ENCODE results near the gene IMMT.
"Not testable (repeated sequence)": the region's sequence is repeated elsewhere in the genome, so short reads cannot be mapped to it uniquely, and the experiment has no call there.

The IMMT gene

DNA sequence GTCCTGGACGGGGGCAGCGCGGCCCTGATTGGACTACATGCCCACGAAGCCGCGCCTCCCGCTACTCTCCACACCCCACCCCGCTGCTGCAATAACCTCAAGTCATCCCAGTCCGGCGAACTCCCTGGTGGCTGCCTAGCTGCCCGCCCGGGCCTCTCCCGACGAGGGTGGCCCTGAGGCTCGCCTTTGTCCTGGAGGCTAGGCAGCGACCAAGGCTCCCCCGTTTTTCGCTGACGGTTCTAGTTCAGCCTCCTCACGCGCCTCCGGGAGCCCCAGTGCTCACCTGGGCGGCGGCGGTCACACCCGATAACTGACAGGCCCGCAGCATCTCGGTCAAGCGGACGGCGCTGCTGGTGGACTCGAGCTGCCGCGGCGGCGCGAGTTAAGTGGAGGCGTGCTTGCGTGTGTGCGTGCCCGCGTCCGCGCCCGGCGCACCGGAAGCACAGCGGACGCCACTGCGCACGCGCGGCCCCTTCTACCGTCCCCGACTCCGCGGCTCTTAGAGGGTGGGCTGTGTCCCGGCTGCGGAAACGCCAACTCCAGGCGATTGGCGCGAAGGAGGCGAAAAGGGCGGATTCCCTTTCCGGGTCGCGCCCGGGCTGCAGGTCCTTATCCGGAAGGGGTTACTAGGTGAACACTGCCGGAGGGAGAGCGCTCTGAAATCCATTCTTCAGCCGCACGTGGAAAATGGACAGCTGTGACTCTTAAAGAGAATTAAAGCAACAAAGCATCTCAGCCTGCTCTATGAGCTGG lies at the start of gene IMMT:
Gene IMMT, minus strand, starts transcription at position 408 of the 753 bp plus-strand sequence. Its CDS starts 80 bp downstream, at position 328.
- no peaks in the 10 kb centered on the region for H3K27me3 Mint-ChIP-seq (ENCODE audit: low read depth)
- H3K27ac Mint-ChIP-seq, result peak within 1 kb of the TSS; percentile 93
- peaks cover 15% of the 10 kb centered on the region for H3K36me3 Mint-ChIP-seq (ENCODE audit: low read depth)
- H3K4me1 Mint-ChIP-seq (ENCODE audit: low read depth), result peaks cover 40% of the 10 kb centered on the region
- H3K9me3 Mint-ChIP-seq, result no peaks in the 10 kb centered on the region
- H3K4me3 Mint-ChIP-seq, result peak within 1 kb of the TSS; percentile 97

DNA sequence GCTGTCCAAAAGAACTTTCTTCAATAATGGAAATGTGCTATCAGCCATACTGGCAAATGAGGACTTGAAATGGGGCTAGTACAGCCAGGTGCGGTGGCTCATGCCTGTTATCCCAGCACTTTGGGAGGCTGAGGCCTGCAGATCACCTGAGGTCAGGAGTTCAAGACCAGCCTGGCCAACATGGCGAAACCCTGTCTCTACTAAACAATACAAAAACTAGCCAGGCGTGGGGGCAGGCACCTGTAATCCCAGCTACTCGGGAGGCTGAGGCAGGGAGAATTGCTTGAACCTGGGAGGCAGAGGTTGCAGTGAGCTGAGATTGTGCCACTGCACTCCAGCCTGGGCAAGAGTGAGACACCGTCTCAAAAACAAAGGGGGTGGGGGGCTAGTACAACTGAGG lies 49.5 kb upstream of the IMMT start:
- H3K27ac Mint-ChIP-seq; H3K27me3 Mint-ChIP-seq (ENCODE audit: low read depth); H3K4me1 Mint-ChIP-seq (ENCODE audit: low read depth); H3K36me3 Mint-ChIP-seq (ENCODE audit: low read depth); H3K4me3 Mint-ChIP-seq; H3K9me3 Mint-ChIP-seq: not testable (repeated sequence)

DNA sequence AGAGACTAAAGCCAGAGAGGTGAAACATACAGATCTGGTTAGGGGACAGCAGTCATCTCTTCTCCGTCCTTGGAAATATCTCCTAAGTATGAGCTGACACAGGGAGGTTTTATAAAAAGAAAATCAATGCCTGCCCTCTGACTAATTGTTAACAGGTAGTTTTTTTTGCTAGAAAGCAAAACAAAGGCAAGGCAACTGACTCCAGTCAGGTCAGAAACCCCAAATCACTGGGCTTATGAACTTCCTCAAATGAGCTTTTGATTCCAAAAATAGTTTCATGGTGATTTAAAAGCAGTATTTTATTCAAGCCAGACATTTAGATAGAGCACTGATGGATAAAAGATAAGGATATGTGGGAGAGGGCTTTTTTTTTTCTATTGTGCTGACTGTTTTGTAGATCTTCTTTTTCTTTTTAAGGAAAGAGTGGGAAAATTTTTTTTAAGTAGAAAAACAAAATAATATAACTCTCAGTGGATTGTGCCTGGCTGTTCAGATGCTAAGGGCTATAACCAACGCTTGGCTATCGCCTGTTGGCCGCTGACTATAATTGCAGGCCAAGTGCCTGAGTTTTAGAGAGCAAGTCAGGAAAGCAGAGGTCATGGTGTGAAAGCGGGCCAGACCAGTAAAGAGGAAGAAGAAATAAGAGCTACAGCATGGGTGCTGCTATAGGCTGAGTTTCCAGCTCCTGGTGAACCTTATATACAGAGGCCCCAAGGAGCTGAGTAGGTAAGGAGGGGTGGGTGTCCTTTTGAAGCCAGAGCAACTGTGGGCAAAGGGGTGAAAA lies 48.9 kb upstream of the IMMT start:
- no peaks in the 10 kb centered on the region for H3K36me3 Mint-ChIP-seq (ENCODE audit: low read depth)
- peaks cover 6% of the 10 kb centered on the region for H3K27me3 Mint-ChIP-seq (ENCODE audit: low read depth)
- peaks cover 11% of the 10 kb centered on the region for H3K4me1 Mint-ChIP-seq (ENCODE audit: low read depth)
- H3K4me3 Mint-ChIP-seq, result no peak overlapping the region
- no peaks in the 10 kb centered on the region for H3K9me3 Mint-ChIP-seq
- no peak overlapping the region for H3K27ac Mint-ChIP-seq

DNA sequence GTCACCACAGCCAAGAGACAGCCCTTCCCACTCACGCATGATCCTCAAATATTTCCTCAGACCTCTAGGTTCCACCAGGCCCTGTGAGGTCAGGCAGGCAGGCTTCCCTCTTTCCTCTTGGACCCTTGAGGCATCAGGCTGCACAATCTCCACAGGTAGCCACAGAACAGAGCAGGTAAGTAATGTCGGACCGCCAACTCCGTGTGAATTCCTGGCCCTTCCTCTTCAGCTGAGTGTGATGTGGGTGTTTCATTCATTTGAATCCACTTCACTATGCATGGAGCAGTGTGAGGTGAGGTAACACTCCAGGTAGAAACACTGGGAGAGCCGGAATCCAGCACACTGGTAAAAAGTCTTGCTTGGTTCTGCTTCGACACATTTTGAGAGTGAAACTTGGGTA lies 48.0 kb upstream of the IMMT start:
- peaks cover 17% of the 10 kb centered on the region for H3K4me1 Mint-ChIP-seq (ENCODE audit: low read depth)
- peaks cover 9% of the 10 kb centered on the region for H3K27me3 Mint-ChIP-seq (ENCODE audit: low read depth)
- H3K4me3 Mint-ChIP-seq, result no peak overlapping the region
- no peak overlapping the region for H3K27ac Mint-ChIP-seq
- peaks cover 2% of the 10 kb centered on the region for H3K36me3 Mint-ChIP-seq (ENCODE audit: low read depth)
- no peaks in the 10 kb centered on the region for H3K9me3 Mint-ChIP-seq

DNA sequence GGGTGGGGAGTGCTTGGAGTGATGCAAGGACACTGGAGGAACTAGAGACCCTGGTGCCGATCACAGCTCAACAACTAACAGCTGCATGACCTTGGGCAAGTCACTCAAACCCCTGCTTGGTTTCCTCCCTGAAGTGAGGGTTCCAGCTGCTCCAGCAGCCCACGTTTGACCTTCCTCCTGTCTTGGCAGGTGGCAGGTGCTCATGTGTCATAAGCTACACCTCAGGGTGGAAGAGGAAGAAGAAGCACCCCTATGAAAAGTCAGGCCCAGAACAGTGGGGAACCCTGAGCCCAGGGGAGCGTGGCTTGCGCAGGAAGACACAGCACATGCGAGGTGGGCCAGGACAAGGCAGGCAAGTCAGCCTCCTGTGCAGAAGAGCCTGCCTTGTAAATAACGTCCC lies 46.3 kb upstream of the IMMT start:
- no peaks in the 10 kb centered on the region for H3K9me3 Mint-ChIP-seq
- no peak overlapping the region for H3K4me3 Mint-ChIP-seq
- peaks cover 21% of the 10 kb centered on the region for H3K4me1 Mint-ChIP-seq (ENCODE audit: low read depth)
- peaks cover 9% of the 10 kb centered on the region for H3K27me3 Mint-ChIP-seq (ENCODE audit: low read depth)
- peaks cover 4% of the 10 kb centered on the region for H3K36me3 Mint-ChIP-seq (ENCODE audit: low read depth)
- no peak overlapping the region for H3K27ac Mint-ChIP-seq

DNA sequence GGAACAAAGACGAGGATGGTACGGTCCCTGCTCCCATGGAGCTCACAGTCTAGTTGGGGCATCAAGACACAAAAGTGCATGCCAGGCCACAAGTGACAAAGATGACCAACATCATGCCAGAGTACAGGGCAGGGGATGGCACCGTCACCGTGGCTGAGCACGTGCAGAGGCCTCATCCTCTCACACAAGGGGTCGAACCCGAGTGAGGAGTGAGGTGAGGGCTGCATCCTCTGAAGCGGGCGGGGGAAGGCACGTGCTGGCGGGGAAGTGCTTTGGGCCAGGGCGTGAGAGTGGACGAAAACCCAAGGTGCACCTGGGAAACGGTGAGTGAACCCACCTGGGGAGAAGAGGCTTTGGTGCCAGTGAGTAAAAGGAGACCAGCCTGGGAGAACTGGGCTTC lies 45.0 kb upstream of the IMMT start:
- H3K4me1 Mint-ChIP-seq (ENCODE audit: low read depth), result peaks cover 21% of the 10 kb centered on the region
- no peak overlapping the region for H3K27ac Mint-ChIP-seq
- peaks cover 4% of the 10 kb centered on the region for H3K36me3 Mint-ChIP-seq (ENCODE audit: low read depth)
- peaks cover 11% of the 10 kb centered on the region for H3K27me3 Mint-ChIP-seq (ENCODE audit: low read depth)
- no peak overlapping the region for H3K4me3 Mint-ChIP-seq
- no peaks in the 10 kb centered on the region for H3K9me3 Mint-ChIP-seq

DNA sequence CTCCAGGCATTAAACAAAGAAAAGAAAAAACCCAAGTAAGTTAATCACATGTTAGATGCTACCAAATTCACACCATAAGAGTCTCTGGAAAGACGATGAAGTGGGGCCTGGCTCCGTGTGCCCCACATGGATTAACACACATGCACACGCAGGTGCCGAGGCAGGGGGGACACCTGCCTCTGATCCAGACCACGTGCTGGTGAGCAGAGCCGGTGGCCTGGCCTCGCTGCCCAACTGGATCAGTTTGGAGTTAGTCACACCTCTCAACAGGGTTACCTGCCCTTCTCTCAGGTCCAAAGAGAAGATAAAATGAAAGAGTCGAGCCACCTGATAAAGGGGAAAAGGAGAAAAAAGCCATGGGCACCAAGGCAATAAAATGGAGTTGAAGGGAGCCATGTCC lies 44.5 kb upstream of the IMMT start:
- no peak overlapping the region for H3K27ac Mint-ChIP-seq
- peaks cover 4% of the 10 kb centered on the region for H3K36me3 Mint-ChIP-seq (ENCODE audit: low read depth)
- H3K27me3 Mint-ChIP-seq (ENCODE audit: low read depth), result peaks cover 11% of the 10 kb centered on the region
- no peaks in the 10 kb centered on the region for H3K9me3 Mint-ChIP-seq
- H3K4me3 Mint-ChIP-seq, result no peak overlapping the region
- peaks cover 21% of the 10 kb centered on the region for H3K4me1 Mint-ChIP-seq (ENCODE audit: low read depth)

DNA sequence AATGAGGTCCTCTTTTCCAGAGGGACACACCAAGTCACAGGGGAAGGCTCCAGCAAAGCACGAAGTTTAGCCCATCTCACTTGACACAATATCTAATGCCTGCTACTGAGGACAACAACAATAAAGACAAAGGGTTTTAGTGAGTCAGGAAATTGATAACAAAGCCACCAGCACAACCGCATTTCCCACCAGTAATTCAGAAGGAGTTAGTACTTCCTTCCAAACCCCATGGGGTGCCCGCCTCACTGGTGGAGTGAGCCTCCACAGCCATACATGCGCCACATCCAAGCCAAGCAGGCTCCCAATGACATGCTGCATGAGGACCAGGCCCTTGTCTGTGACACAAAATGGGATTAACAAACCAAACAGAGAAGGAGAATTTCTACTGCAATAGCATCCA lies 44.1 kb upstream of the IMMT start:
- H3K27me3 Mint-ChIP-seq (ENCODE audit: low read depth), result peaks cover 11% of the 10 kb centered on the region
- peaks cover 4% of the 10 kb centered on the region for H3K36me3 Mint-ChIP-seq (ENCODE audit: low read depth)
- H3K27ac Mint-ChIP-seq, result no peak overlapping the region
- no peaks in the 10 kb centered on the region for H3K9me3 Mint-ChIP-seq
- no peak overlapping the region for H3K4me3 Mint-ChIP-seq
- peaks cover 21% of the 10 kb centered on the region for H3K4me1 Mint-ChIP-seq (ENCODE audit: low read depth)

DNA sequence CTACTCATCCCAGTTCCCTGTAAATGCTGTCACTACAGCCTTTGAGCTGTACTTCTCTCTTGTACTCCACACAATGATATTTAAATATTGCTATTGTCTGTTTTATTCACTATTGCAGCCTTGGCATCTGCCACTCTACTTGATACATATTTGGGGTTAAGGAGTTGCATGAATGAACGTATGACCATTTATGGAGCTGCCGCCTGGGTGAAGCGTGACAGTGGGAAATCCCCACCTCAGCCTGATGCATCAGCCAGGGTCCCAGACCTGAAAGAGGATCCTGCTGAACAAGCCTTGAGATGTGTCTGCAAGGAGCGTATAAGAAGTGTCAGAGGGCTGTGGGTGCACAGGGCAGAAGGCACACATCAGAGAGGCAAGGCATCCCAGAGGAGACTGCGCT lies 43.1 kb upstream of the IMMT start:
- Mint-ChIP-seq H3K27ac (peak overlapping the region; percentile 75), H3K4me3 (peak overlapping the region; percentile 53), H3K27me3 (ENCODE audit: low read depth) (peaks cover 17% of the 10 kb centered on the region), H3K4me1 (ENCODE audit: low read depth) (peaks cover 21% of the 10 kb centered on the region), H3K9me3 (no peaks in the 10 kb centered on the region), H3K36me3 (ENCODE audit: low read depth) (peaks cover 4% of the 10 kb centered on the region)

DNA sequence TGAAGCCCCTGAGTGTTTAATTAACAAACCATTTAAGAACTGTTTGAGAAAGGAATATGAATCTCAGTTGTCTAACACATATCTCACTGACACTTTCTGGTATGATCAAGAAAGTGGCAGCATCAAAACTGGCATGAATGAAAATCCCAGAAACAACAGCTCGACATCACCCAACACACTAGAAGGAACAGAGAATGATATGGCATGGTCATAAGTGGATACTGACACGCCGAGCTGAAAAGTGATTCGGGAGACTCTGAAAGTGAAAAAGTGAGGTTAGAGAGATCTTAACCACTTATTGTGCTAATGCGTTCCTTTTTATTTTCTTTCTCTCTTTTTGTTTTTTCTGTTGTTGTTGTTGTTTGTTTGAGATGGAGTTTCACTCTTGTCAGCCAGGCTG lies 41.9 kb upstream of the IMMT start:
- Mint-ChIP-seq H3K4me3 (no peak overlapping the region), H3K27ac (no peak overlapping the region), H3K4me1 (ENCODE audit: low read depth) (peaks cover 21% of the 10 kb centered on the region), H3K36me3 (ENCODE audit: low read depth) (peaks cover 4% of the 10 kb centered on the region), H3K27me3 (ENCODE audit: low read depth) (peaks cover 15% of the 10 kb centered on the region), H3K9me3 (no peaks in the 10 kb centered on the region)

DNA sequence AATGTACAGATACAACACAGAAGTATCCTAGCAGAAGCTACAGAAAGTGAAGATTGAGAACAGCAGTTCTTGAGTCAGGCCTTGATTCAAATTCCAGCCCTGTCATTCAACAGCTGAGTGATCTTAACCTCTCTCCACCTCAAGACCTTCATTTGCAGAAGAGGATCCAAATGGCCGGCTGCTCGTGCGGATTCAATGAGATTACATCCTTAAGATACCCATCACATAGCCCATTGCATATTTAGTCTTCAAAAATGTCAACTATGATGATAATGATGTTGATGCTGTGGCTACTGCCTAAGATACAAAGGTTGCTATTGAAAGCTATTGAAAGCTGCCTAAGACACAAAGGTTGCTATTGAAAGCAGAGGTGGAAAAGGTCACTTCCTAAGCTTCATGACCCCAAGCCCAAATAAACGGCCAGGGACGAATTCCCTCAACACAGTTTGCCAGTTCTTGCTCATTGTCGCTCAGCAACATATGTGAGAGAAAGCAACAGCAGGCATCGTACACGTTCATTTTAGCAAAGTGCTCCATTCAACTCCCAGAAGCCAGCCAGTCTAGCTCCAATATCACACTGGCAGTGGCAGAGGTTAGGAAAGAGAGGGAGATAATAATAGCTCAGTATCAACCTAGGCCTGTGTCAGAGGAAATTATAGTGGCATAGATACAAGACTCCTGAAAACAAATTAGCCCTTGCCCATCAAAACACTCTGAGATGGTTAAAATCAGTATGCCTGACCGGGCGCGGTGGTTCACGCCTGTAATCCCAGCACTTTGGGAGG lies 40.1 kb upstream of the IMMT start:
- peaks cover 18% of the 10 kb centered on the region for H3K4me1 Mint-ChIP-seq (ENCODE audit: low read depth)
- no peaks in the 10 kb centered on the region for H3K9me3 Mint-ChIP-seq
- H3K27me3 Mint-ChIP-seq (ENCODE audit: low read depth), result peaks cover 15% of the 10 kb centered on the region
- no peak overlapping the region for H3K27ac Mint-ChIP-seq
- no peak overlapping the region for H3K4me3 Mint-ChIP-seq
- peaks cover 4% of the 10 kb centered on the region for H3K36me3 Mint-ChIP-seq (ENCODE audit: low read depth)

DNA sequence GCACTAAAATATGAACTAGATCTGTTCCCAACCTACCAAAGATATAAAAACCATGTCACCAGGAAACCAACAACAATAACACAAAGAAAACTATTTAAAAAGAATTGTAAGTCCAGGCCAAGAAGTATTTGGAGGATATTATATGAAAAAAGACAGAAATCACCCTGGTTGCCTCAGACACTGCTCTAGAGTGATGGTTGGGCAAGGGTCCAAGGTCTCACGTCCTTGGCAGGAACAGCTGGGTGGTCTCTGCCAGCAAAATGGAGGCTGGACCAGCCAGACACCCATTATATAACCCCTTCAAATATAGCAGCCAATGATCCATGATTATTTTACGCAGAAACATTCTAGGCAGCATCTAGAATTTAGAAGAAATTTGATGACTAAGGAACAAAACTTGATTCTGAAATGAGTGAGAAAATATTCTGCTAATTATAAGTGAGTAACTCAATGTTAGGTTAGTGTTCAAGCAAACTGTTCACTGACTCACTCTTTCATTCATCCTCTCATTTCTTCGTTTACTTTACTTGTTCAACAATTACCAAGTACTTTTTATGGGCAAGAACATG lies 39.4 kb upstream of the IMMT start:
- no peak overlapping the region for H3K4me3 Mint-ChIP-seq
- H3K36me3 Mint-ChIP-seq (ENCODE audit: low read depth), result peaks cover 4% of the 10 kb centered on the region
- no peak overlapping the region for H3K27ac Mint-ChIP-seq
- peaks cover 14% of the 10 kb centered on the region for H3K4me1 Mint-ChIP-seq (ENCODE audit: low read depth)
- H3K9me3 Mint-ChIP-seq, result no peaks in the 10 kb centered on the region
- H3K27me3 Mint-ChIP-seq (ENCODE audit: low read depth), result peaks cover 15% of the 10 kb centered on the region

DNA sequence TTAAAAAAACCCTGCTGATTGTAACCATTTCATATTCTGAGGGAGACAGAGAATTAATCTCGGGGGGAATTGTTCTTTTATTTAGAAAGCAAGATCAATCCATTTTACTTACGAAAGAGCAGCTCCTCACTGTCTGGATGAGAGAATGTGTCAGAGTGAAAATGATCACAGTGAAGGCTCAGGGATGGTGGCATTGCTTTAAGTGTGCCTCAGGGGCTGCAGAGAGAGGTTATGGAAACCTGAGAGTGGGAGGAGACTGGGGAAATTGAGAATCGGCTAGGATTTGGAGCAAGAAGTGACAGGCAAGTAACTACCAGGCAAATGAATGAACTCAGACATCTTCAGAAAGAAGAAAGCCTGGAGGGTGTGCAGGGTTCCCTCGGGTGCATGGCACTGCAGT lies 38.2 kb upstream of the IMMT start:
- H3K9me3 Mint-ChIP-seq, result no peaks in the 10 kb centered on the region
- no peak overlapping the region for H3K27ac Mint-ChIP-seq
- H3K36me3 Mint-ChIP-seq (ENCODE audit: low read depth), result peaks cover 3% of the 10 kb centered on the region
- H3K27me3 Mint-ChIP-seq (ENCODE audit: low read depth), result peaks cover 13% of the 10 kb centered on the region
- no peak overlapping the region for H3K4me3 Mint-ChIP-seq
- H3K4me1 Mint-ChIP-seq (ENCODE audit: low read depth), result peaks cover 5% of the 10 kb centered on the region

DNA sequence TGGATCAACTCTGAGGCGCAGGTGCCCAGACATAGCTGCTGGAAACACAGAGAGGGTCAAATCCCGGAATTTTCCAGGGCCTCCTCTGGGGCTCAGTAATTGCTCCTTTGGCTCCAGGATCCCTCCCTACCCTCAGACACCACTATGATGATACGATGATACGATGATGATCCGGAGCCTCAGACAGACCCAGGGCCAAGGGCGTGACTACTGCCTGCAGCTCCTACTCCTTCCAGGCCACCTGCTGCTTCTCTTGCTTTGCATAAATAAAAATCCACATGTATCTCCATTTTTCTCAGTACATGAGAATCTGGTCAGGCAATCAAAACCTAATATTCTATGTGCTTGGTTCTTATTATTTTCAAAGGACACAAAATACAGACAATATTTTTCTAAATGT lies 37.6 kb upstream of the IMMT start:
- H3K4me1 Mint-ChIP-seq (ENCODE audit: low read depth), result peaks cover 3% of the 10 kb centered on the region
- no peaks in the 10 kb centered on the region for H3K9me3 Mint-ChIP-seq
- no peak overlapping the region for H3K4me3 Mint-ChIP-seq
- no peak overlapping the region for H3K27ac Mint-ChIP-seq
- peaks cover 12% of the 10 kb centered on the region for H3K27me3 Mint-ChIP-seq (ENCODE audit: low read depth)
- peaks cover 2% of the 10 kb centered on the region for H3K36me3 Mint-ChIP-seq (ENCODE audit: low read depth)
